ENCODE results near the gene C14orf93. TPM values are rescaled to one million over a fixed set of nuclear protein-coding genes. Genes with fewer than 3 reads are reported as not detected.
A peak's percentile ranks its signal among the peaks of the same experiment; 100 is the strongest.

Gene C14orf93
- total and polyA plus RNA-seq, 8 donors: 5.0 to 29.1 (median 8.6) TPM; not detected in 1

- H3K36me3 ChIP-seq: no peaks in the 10 kb centered on the region
- H3K4me1 ChIP-seq: peaks cover 0 to 18% (median 8%) of the 10 kb centered on the region in 4 donors
- H3K4me3 ChIP-seq: no peak within 1 kb of the TSS
- intact Hi-C loops (cut with DNase I; ENCODE audit: low total_unique reads): no loop called here
- no peak for TF ChIP-seq CTCF (IDR thresholded peaks at IDR 0.05)
- TF ChIP-seq POLR2AphosphoS5 (IDR thresholded peaks at IDR 0.05): no peak
- no peak for TF ChIP-seq POLR2A (IDR thresholded peaks at IDR 0.05)
- no peak for TF ChIP-seq EP300 (IDR thresholded peaks at IDR 0.05)
- no peak within 1 kb of the TSS for H3K27ac ChIP-seq
- peaks cover 0 to 4% (median 0%) of the 10 kb centered on the region in 3 donors for H3K27me3 ChIP-seq
- H3K9me3 ChIP-seq: no peaks in the 10 kb centered on the region
- WGBS, 5 donors: 90 to 95% (median 94%) methylated on average over 25 to 36 of the region's 36 CpGs
- no peak for DNase-seq
These were observed 32.4 kb upstream of the C14orf93 start, which contains the start of gene PSMB11 for GRCh38 chr14:23042162-23042965. PSMB11 (plus strand) TSS chr14:23042212; CDS start chr14:23042226, 14 bp downstream.

- Histone ChIP-seq H3K4me1 (peaks cover 0 to 18% (median 8%) of the 10 kb centered on the region in 4 donors), H3K4me3 (no peak overlapping the region), H3K9me3 (no peaks in the 10 kb centered on the region), H3K27me3 (no peaks in the 10 kb centered on the region), H3K27ac (no peak overlapping the region), H3K36me3 (no peaks in the 10 kb centered on the region)
- DNase-seq: no peak
- no peak for TF ChIP-seq EP300 (IDR thresholded peaks at IDR 0.05)
- TF ChIP-seq CTCF (IDR thresholded peaks at IDR 0.05): no peak
- no peak for TF ChIP-seq POLR2A (IDR thresholded peaks at IDR 0.05)
- TF ChIP-seq POLR2AphosphoS5 (IDR thresholded peaks at IDR 0.05): no peak
- intact Hi-C loops (cut with DNase I; ENCODE audit: low total_unique reads): no loop called here
- 74 to 90% (median 84%) methylated on average over 6 to 8 of the region's 8 CpGs for WGBS, 5 donors
These were observed 31.8 kb upstream of the C14orf93 start for GRCh38 chr14:23041729-23042128.

- no peak for DNase-seq
- TF ChIP-seq POLR2AphosphoS5 (IDR thresholded peaks at IDR 0.05) (no peak), EP300 (IDR thresholded peaks at IDR 0.05) (no peak), CTCF (IDR thresholded peaks at IDR 0.05) (no peak), POLR2A (IDR thresholded peaks at IDR 0.05) (no peak)
- Histone ChIP-seq H3K27me3 (no peaks in the 10 kb centered on the region), H3K27ac (no peak overlapping the region), H3K4me3 (no peak overlapping the region), H3K36me3 (no peaks in the 10 kb centered on the region), H3K4me1 (peaks cover 3 to 11% (median 5%) of the 10 kb centered on the region in 4 donors), H3K9me3 (no peaks in the 10 kb centered on the region)
- intact Hi-C loops (cut with DNase I; ENCODE audit: low total_unique reads): no loop called here
- WGBS, 5 donors: 85 to 94% (median 89%) methylated on average over 4 of the region's 4 CpGs
These were observed 30.2 kb upstream of the C14orf93 start for GRCh38 chr14:23040100-23040499.

- Histone ChIP-seq H3K36me3 (peaks cover 27 to 30% (median 30%) of the 10 kb centered on the region in 4 donors), H3K27me3 (no peaks in the 10 kb centered on the region), H3K4me3 (peak overlapping the region; percentile 57 to 83 (median 76)), H3K27ac (peak overlapping the region; percentile 80 to 94 (median 91)), H3K4me1 (peaks cover 7 to 30% (median 21%) of the 10 kb centered on the region in 4 donors), H3K9me3 (no peaks in the 10 kb centered on the region)
- 67 to 72% (median 70%) methylated on average over 14 of the region's 14 CpGs for WGBS, 5 donors
- no peak for DNase-seq
- intact Hi-C loops (cut with DNase I; ENCODE audit: low total_unique reads): no loop called here
- TF ChIP-seq EP300 (IDR thresholded peaks at IDR 0.05): no peak
- TF ChIP-seq POLR2A (IDR thresholded peaks at IDR 0.05): no peak
- peak in 1 of 3 donors; percentile 28 for TF ChIP-seq POLR2AphosphoS5 (IDR thresholded peaks at IDR 0.05)
- TF ChIP-seq CTCF (IDR thresholded peaks at IDR 0.05): no peak
These were observed 25.6 kb upstream of the C14orf93 start for GRCh38 chr14:23035303-23036144.
